Keratinocyte (primary cell): ENCODE results near the gene KCND2. TPM values are rescaled to one million over a fixed set of nuclear protein-coding genes. Genes with fewer than 3 reads are reported as not detected.

Experiments
- DNase-seq: peaks from one replicate; pipeline ENCODE4 v3.0.0-alpha.2; 2011; ENCODE audit warnings: low read depth, missing footprints, low spot score
- FAIRE-seq: peaks from 2 replicates; lab custom pipeline; 2011; peaks lifted over from hg19 to GRCh38; lab: Jason Lieb, UNC
- H2AFZ ChIP-seq: 2 replicates; pipeline ENCODE4 v1.6.0; 2012; ENCODE audit warnings: low read length, control low read depth, inconsistent platforms; ENCODE audit not compliant: control insufficient read depth
- H3K27ac ChIP-seq: 2 replicates; pipeline ENCODE4 v1.5.1; 2011; ENCODE audit warnings: low read length; ENCODE audit not compliant: control insufficient read depth, insufficient read depth
- H3K27me3 ChIP-seq: 3 replicates; pipeline ENCODE4 v1.6.0; 2011; ENCODE audit warnings: low read length; ENCODE audit not compliant: control insufficient read depth, insufficient read depth; ENCODE audit errors: extremely low read depth
- H3K36me3 ChIP-seq, 2 experiments: 2 replicates in 1 of 2; 3 replicates in 1 of 2; pipeline ENCODE4 v1.5.1; 2011; ENCODE audit warnings: low read length in 2 of 2, mild to moderate bottlenecking in 1 of 2; ENCODE audit not compliant: control insufficient read depth in 2 of 2, insufficient read depth in 2 of 2; ENCODE audit errors: extremely low read depth in 1 of 2
- H3K4me1 ChIP-seq: 3 replicates; pipeline ENCODE4 v1.5.1; 2011; ENCODE audit warnings: low read length; ENCODE audit not compliant: control insufficient read depth, insufficient read depth; ENCODE audit errors: extremely low read depth
- H3K4me2 ChIP-seq: 3 replicates; pipeline ENCODE4 v1.6.0; 2011; ENCODE audit warnings: low read depth, low read length; ENCODE audit not compliant: control insufficient read depth, insufficient read depth; ENCODE audit errors: extremely low read depth
- H3K4me3 ChIP-seq, 3 experiments: fragments of 200-600 bp in 1 of 3; sonication (generic) in 1 of 3; 2 replicates in 2 of 3; 3 replicates in 1 of 3; pipeline ENCODE4 v1.5.1; 2011 to 2016; ENCODE audit warnings: low read length in 3 of 3, mild to moderate bottlenecking in 3 of 3, control low read depth in 2 of 3, inconsistent platforms in 1 of 3, low read depth in 1 of 3, mixed read lengths in 1 of 3, mixed run types in 1 of 3, moderate library complexity in 1 of 3; ENCODE audit not compliant: control insufficient read depth in 2 of 3, insufficient read depth in 2 of 3; ENCODE audit errors: extremely low read depth in 1 of 3
- H3K79me2 ChIP-seq: 2 replicates; pipeline ENCODE4 v1.6.0; 2012; ENCODE audit warnings: low read length; ENCODE audit not compliant: control insufficient read depth, insufficient read depth
- H3K9ac ChIP-seq: 3 replicates; pipeline ENCODE4 v1.6.0; 2011; ENCODE audit warnings: low read length; ENCODE audit not compliant: control insufficient read depth, insufficient read depth; ENCODE audit errors: extremely low read depth
- H3K9me1 ChIP-seq: 3 replicates; pipeline ENCODE4 v1.6.0; 2011; ENCODE audit warnings: low read length; ENCODE audit not compliant: control insufficient read depth, insufficient read depth; ENCODE audit errors: extremely low read depth
- H3K9me3 ChIP-seq: 2 replicates; pipeline ENCODE4 v1.5.1; 2012; ENCODE audit warnings: low read depth, low read length; ENCODE audit not compliant: control insufficient read depth
- H4K20me1 ChIP-seq: 3 replicates; pipeline ENCODE4 v1.6.0; 2011; ENCODE audit warnings: low read length; ENCODE audit not compliant: control insufficient read depth, insufficient read depth; ENCODE audit errors: extremely low read depth
- EZH2 ChIP-seq: IDR thresholded peaks from one replicate; pipeline ENCODE4 v1.6.1; 2012; ENCODE audit warnings: inconsistent platforms, mild to moderate bottlenecking, low read length, moderate library complexity
- dilution Hi-C: fragments of 300-500 bp; cut with MboI; formaldehyde crosslinking; loops from one replicate; pipeline ENCODE4 v1.7.0; 2020; ENCODE audit warnings: low sequenced_read_pairs; ENCODE audit not compliant: extremely low pct_ligation_motif_present
- polyA plus RNA-seq, 5 experiments: library from polyadenylated mRNA; depleted of rRNA in 3 of 5; stranded (reverse) in 3 of 5; stranded (forward) in 1 of 5; unstranded in 1 of 5; fragments of >200 nt; gene quantifications; 1 replicate in 1 of 5; 2 replicates in 3 of 5; 3 replicates in 1 of 5; pipeline versions ENCODE4 v1.2.1 to v1.2.3, GENCODE V29; 2011 to 2012; ENCODE audit warnings: missing spikeins in 2 of 5, low read depth in 1 of 5, low replicate concordance in 1 of 5
- TF ChIP-seq, protein P1 (sequence below), 3 experiments: IDR thresholded peaks in 1 of 3; conservative IDR thresholded peaks in 1 of 3; optimal IDR thresholded peaks in 1 of 3; 2 replicates in 2 of 3; 3 replicates in 1 of 3; pipeline versions ENCODE3 to v1.5.1; 2011; ENCODE audit warnings: low read length in 3 of 3, mild to moderate bottlenecking in 3 of 3, moderate library complexity in 2 of 3, control low read depth in 1 of 3, inconsistent platforms in 1 of 3; ENCODE audit not compliant: insufficient read depth in 2 of 3; ENCODE audit errors: extremely low read depth in 1 of 3

Gene KCND2
- polyA plus RNA-seq, 1 donor (not counting 4 experiments of a cell fraction or from before 2014, with no cell fraction given): not detected

DNA sequence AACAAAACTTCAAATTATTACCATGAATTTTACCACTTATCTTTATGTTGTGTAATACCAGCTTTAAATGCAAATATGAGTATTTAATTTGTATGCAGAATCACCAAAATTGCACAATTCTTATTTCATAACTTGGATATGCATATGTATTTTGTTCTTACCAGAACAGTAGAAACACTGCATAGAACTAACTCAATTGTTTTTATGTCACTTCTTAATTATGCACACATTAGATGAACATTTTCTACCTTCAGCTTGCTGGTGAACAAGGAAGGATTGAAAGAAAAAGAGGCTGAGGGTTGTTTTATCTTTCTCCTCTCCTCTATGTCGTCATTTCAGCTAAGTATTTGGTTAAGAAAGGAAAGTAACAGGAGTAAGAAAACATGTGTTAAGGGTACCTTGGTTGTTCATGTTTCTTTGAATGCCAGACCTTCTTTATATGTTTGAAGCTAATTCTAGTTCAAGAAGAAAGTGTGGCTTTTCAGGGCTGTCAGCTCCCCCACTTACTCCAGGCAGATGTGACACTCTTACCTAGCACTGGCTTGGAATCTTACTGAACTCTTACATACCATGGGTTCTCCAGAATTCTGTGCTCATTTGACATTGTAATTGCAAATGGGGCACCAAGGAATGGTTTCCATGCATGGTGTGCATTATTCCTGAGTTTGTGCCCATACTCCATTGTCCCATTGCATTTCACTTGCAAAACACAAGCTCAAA is 436.4 kb downstream of the KCND2 start:
- FAIRE-seq: no peak
- no peaks in the 10 kb centered on the region for H3K9me3 ChIP-seq
- H3K4me3 ChIP-seq: no peak overlapping the region
- H2AFZ ChIP-seq: no peak overlapping the region
- no peak overlapping the region for H3K9ac ChIP-seq
- no peak overlapping the region for H3K4me2 ChIP-seq
- dilution Hi-C loops: no loop called here
- TF ChIP-seq, protein P1, sequence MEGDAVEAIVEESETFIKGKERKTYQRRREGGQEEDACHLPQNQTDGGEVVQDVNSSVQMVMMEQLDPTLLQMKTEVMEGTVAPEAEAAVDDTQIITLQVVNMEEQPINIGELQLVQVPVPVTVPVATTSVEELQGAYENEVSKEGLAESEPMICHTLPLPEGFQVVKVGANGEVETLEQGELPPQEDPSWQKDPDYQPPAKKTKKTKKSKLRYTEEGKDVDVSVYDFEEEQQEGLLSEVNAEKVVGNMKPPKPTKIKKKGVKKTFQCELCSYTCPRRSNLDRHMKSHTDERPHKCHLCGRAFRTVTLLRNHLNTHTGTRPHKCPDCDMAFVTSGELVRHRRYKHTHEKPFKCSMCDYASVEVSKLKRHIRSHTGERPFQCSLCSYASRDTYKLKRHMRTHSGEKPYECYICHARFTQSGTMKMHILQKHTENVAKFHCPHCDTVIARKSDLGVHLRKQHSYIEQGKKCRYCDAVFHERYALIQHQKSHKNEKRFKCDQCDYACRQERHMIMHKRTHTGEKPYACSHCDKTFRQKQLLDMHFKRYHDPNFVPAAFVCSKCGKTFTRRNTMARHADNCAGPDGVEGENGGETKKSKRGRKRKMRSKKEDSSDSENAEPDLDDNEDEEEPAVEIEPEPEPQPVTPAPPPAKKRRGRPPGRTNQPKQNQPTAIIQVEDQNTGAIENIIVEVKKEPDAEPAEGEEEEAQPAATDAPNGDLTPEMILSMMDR (optimal IDR thresholded peaks at IDR 0.05 in 1 of 3, IDR thresholded peaks at IDR 0.05 in 1 of 3, conservative IDR thresholded peaks at IDR 0.05 in 1 of 3; ENCODE audit: extremely low read depth in 1 of 3, insufficient read depth in 2 of 3, low read length in 3 of 3): no peak
- no peak for TF ChIP-seq EZH2
- DNase-seq: no peak
- no peaks in the 10 kb centered on the region for H3K79me2 ChIP-seq
- H3K36me3 ChIP-seq: no peaks in the 10 kb centered on the region
- no peaks in the 10 kb centered on the region for H3K9me1 ChIP-seq
- no peaks in the 10 kb centered on the region for H4K20me1 ChIP-seq
- no peaks in the 10 kb centered on the region for H3K4me1 ChIP-seq
- no peak overlapping the region for H3K27ac ChIP-seq
- H3K27me3 ChIP-seq: no peaks in the 10 kb centered on the region

DNA sequence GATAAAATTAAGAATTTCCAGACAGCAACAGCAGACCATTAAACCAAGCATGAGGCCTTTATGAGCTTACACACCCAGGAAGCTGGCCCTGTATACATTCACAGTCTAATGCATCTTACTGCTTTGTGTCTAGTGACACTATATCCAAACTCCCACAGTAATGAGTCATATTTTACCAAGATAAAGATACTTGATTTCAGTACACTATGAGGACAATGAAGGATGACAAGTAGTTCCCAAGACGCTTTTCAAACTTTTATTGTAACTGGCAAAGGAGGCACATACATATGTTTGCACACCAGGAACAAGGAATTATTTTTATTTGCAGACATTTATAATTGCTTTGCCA is 437.0 kb downstream of the KCND2 start:
- Histone ChIP-seq H3K4me2 (no peak overlapping the region), H3K4me1 (no peaks in the 10 kb centered on the region), H3K9ac (no peak overlapping the region), H3K9me1 (no peaks in the 10 kb centered on the region), H3K27ac (no peak overlapping the region), H3K4me3 (no peak overlapping the region), H4K20me1 (no peaks in the 10 kb centered on the region), H3K9me3 (no peaks in the 10 kb centered on the region), H3K27me3 (no peaks in the 10 kb centered on the region), H3K79me2 (no peaks in the 10 kb centered on the region), H2AFZ (no peak overlapping the region), H3K36me3 (no peaks in the 10 kb centered on the region)
- dilution Hi-C loops: no loop called here
- TF ChIP-seq, protein P1 (optimal IDR thresholded peaks at IDR 0.05 in 1 of 3, IDR thresholded peaks at IDR 0.05 in 1 of 3, conservative IDR thresholded peaks at IDR 0.05 in 1 of 3; ENCODE audit: extremely low read depth in 1 of 3, insufficient read depth in 2 of 3, low read length in 3 of 3): no peak
- no peak for TF ChIP-seq EZH2
- FAIRE-seq (no peak), DNase-seq (no peak)
